Stimulated activated CD4-positive, alpha-beta T cell treated with anti-CD3 and anti-CD28 coated beads, Interleukin-4, amount 100 ng/mL, for 24 hours (primary cell): ENCODE measurements around the gene LZTS2.
"Not testable (repeated sequence)": the region's sequence is repeated elsewhere in the genome, so short reads cannot be mapped to it uniquely, and the experiment has no call there.

Experiments
- DNase-seq: peaks from one replicate; pipeline ENCODE4 v3.0.0-alpha.2; 2020

Gene LZTS2

GRCh38 chr10:100999742-101000126, at the start of gene LZTS2:
LZTS2 (plus strand) TSS chr10:100999808; CDS start chr10:101002539, 2,731 bp downstream.
- no peak for DNase-seq

DNA sequence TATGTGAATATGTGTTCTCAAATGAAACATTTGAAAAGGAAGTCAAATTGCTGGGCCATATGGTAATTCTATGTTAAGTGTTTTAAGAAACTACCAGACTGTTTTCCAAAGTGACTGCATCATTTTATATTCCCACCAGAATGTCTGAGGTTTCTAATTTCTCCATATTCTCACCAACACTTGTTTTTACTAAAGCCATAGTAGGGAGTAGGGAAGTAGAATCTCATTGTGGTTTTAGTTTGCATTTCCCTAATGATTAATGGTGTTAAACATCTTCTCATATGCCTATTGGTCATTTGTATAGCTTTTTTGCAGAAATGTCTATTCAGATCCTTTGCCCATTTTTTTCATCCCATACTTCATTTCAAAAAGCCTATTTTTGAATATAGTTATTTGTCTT, 39.4 kb upstream of the LZTS2 start:
- no peak for DNase-seq

DNA sequence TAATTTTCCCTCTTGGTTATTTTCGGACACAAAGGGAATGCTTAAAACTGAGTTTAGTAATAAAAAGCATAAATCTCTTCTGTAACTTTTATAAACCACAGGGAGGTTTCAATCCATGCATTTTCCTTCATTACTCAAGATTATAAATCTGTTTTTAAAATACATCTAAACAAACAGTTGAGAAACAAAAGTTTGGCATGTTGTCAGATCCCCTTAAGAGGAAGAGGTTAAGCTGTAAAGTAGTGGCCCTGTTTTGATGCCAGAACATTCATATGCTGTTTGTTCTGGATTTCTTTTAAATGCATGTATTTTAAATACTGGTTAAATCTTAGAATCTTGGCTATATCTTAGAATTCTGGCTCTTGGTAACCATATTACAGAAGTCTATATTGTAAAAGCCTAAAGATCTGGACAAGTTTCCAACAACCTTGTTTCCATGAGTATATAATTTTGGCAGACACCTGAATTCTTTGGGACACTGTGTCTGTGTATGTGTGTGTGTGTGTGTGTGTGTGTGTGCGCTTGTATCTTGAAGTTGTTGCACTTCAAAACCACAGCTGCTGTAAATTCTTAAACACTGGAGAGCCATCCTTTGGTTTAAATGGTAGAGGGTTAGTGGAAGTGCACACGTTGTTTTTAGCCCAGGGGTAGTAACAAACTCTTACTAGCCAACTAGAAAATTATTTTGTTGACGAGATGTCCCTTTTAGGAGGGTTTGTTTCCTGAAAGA, 37.1 kb upstream of the LZTS2 start:
- no peak for DNase-seq

DNA sequence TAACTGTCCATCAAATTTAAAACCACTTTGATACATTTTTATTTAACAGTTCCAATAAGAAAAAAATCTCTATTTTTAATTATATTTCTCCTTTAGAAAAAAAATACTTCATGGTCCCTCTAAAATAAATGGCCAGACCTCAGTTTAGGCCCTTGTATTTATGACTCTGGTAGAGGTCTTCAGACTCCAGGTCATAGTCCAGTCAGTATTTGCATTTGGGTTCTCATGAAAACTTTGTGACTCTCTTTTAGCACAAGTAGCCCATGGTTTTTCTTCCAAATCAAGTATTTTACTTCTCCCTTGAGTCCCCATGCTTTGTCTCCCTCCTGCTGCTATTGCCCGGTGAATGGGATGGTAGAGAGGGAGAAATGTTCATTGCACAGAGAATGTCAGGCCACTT, 35.8 kb upstream of the LZTS2 start:
- DNase-seq, result no peak

- DNase-seq, result no peak
These were observed 33.8 kb upstream of the LZTS2 start for GRCh38 chr10:100965820-100966219.

- DNase-seq, result no peak
These were observed 32.7 kb upstream of the LZTS2 start for GRCh38 chr10:100966887-100967286.

DNA sequence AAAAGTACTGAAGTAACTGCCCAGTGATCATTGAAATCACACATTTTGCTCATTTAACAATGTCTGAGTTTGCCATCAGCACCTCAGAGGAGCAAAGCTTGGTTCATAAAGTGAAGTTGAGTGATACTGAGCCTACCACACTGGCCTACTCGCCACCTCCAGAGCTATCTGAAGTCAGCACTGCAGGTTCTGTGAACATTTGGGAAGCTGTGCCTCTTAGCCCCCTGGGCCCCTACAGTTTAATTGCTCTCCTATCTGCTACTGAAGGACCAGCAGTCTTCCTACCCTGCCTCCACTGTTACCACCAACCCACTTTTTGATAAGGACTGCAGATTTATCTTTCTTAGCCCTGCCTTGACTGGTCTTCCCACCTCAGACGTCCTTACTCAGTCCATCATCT, 32.3 kb upstream of the LZTS2 start:
- DNase-seq, result no peak

DNA sequence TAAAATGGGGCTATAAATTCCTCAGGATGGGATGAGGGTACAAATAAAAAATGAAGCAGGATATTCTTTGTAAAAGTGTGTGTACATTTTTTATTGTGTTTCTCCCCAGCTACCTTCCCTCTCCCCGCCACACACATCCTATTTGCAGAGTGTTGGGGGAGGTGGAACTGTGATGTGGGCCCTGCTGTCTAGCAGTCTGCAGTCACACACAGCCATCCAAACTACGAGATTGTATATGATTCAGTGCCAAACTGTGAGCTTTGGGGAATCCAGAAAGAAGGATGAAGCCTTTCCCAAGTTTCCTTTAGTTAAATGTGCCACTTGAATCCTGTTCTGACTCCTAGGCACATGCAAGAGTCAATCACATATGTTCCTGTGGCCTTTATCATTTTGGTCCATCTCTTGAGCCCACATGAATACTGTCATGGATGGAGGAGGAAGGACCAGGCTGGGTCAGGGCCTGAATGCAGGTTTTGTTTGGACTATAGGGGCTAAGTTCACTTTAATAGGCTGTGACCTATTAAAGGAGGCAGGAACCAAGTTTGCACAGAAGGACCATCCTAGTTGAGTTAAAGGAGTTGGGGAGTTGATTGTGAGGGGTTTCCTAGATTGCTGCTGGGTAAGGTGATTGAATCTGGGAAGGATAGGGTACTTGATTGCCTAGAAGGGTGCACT, 31.4 kb upstream of the LZTS2 start:
- DNase-seq, result no peak

GRCh38 chr10:100968863-100969186, 30.8 kb upstream of the LZTS2 start:
- no peak for DNase-seq

DNA sequence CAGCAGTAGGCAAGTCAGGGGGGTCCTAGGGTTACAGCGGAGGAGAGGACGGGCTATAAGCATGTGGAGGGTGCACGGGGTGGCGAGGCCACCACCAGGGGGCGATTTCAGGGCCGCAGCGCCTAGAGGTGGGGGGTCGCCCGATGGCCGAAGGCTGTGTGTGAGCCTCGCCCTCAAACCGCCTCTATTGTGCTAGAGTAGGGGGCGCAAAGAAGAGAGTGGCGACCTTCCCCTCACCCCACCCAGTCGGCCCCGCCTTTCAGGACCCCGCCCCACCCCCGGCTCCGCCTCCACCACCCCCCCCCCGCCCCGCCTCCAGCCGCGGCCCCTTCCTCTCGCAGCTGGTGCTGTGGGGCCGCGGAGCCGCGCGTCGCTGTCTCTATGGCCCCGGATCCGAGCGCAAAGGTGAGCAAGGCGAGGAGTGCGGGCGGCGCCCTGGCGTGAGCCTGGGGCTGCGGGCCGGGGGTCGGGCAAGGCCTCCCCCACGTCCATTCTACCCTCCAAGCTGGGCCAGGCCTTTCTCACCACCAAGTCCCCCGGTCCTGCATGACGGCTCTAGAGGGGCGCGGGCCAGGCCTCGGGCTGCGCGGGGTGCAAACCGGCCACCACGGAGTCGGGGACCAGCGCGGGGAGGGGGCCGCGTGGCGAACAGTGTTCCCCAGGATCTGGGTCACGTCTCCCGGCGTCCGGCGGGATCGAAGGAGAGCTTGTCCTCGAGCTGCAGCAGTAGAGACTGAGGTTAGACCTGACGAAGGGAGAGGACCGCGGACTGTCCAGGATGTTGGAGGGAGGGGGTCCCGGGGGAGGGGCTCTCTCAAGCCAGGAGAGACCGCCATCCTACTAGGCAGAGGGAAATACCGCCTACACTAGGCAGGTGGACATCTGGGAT, 30.2 kb upstream of the LZTS2 start, which contains the start of gene SEMA4G:
TSS of gene SEMA4G (plus strand) at position 318 of the 889 bp plus-strand sequence. CDS start 3,409 bp downstream, outside the sequence.
- peak; percentile 35 for DNase-seq

DNA sequence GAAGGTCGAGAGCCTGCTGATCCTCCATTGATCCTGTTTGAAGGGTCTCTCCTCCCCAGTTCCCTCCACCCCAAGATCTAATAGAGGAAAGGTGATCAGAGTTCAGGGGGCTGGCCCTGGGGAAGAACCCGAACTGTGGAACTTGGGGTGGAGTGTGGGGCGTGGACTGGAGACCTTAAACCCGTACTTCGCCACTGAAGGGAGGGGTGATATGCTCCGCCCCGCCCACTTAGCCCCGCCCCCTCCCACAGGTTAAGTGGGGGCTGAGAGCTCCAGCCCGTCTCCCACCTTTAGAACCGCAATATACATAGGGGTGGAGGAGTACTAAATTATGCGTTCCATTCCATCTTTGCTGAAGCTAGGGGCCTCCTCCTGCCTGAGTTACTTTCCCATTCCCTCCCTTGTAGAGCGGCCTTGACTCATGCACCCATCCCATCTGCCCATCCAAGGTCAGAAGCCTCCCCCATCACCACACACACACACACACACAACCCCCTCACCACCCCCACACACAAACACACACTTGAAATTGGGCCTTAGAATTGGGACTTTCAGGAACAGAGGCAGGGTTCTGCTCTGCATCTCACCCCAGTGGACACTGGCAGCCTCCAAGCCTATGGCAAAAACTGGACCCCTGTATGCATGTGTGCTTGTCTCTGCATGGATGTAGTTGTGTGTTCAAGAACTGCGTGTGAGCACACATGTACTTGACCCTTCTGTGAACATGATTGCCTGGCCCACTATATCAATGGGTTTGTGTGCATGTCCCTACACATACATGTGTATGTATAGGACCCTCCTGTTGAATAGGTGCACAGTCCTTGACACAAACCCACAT, 29.3 kb upstream of the LZTS2 start:
- no peak for DNase-seq

- DNase-seq, result no peak
These were observed 28.4 kb upstream of the LZTS2 start for GRCh38 chr10:100970914-100971811.

- DNase-seq, result no peak
These were observed 27.3 kb upstream of the LZTS2 start for GRCh38 chr10:100972115-100972903.

- no peak for DNase-seq
These were observed 26.6 kb upstream of the LZTS2 start for GRCh38 chr10:100972904-100973535.

GRCh38 chr10:100975397-100975796, 24.2 kb upstream of the LZTS2 start:
- not testable (repeated sequence) for DNase-seq

DNA sequence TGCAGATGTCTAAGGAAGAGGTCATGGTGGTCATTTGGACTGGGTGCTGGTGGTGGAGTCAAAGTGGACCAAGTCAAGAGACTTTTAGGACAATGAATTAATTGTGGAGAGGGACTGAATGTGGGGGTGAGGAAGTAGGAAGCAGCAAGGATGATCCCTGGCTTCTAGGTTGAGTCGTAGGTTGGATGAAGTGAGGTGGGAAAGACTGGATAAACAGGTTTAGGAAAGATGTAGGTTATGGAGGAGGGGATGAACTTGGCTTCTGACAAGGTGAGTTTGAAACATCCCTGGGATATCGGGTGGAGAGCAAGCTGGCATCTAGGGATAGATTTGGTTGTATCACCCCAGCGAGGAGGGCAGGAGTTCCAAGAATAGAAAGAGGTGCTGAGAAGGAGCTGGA, 22.7 kb upstream of the LZTS2 start:
- DNase-seq, result no peak

DNA sequence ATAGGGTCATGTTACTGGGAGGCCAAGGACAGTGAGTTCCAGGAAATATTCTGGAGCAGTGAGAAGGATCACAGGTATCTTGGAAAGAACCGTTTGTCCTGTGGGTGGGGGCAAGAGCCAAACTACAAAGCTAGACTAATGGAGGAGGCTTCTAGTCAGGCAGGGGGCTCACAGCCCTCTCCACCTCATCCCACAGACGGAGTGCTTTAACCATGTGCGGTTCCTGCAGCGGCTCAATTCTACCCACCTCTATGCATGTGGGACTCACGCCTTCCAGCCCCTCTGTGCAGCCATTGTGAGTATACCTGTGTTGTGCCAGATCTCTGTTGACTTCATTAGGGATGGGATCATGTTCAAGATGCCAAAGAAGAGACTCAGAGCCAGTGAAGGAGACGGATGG, 22.2 kb upstream of the LZTS2 start:
- no peak for DNase-seq

DNA sequence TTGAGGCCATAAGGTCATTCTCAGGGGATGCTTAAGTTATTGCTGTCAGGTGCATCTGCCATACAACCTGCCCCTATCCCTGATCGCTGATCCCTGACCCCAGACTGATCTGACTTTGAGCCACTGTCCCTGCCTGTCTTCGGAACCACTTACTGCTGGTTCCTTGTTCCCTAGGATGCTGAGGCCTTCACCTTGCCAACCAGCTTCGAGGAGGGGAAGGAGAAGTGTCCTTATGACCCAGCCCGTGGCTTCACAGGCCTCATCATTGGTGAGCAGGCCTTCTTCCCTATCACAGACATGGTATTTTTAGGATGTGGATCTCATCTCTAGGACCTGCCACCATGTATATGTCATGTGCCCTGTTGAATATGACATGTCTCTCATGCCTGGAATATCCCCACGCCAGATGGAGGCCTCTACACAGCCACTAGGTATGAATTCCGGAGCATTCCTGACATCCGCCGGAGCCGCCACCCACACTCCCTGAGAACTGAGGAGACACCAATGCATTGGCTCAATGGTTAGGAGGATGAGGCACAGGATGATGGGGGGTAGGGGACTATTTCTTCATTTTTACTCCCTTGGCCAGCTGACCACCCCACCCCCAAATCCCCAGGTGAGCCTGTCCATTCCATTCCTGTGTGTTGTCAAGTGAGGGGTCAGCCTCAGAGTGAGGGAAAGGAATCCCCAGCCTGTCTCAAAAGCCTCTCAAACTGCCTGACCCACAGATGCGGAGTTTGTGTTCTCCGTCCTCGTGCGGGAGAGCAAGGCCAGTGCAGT, 21.3 kb upstream of the LZTS2 start:
- no peak for DNase-seq

DNA sequence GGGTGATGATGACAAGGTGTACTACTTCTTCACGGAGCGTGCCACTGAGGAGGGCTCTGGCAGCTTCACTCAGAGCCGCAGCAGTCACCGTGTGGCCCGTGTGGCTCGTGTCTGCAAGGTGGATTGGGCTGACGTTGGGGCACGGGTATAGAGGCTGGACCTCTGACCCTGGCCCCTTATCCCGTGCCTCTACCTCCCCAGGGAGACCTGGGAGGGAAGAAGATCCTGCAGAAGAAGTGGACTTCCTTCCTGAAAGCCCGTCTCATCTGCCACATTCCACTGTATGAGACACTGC, 20.8 kb upstream of the LZTS2 start:
- DNase-seq, result no peak
